ENCODE measurements around the gene TBC1D22B.

The TBC1D22B gene

GRCh38 chr6:37241775-37242428 is 15.7 kb upstream of the TBC1D22B start:
- H3K79me2 ChIP-seq (ENCODE audit: insufficient read depth, low read length) = no peaks in the 10 kb centered on the region
- H3F3A ChIP-seq (ENCODE audit: insufficient read depth) = no peaks in the 10 kb centered on the region
- H3K9ac ChIP-seq (ENCODE audit: low read length) = no peak overlapping the region
- no peak overlapping the region for H3K27ac ChIP-seq (ENCODE audit: low read depth, low read length)
- no peaks in the 10 kb centered on the region for H3K36me3 ChIP-seq (ENCODE audit: low read length)
- H3K4me3 ChIP-seq (ENCODE audit: insufficient read depth, low read length, poor library complexity, severe bottlenecking) = no peak overlapping the region
- H3K4me2 ChIP-seq (ENCODE audit: low read depth, low read length, poor library complexity, severe bottlenecking) = no peak overlapping the region
- no peaks in the 10 kb centered on the region for H3K9me3 ChIP-seq (ENCODE audit: insufficient read depth, low read length)
- TF ChIP-seq EZH2phosphoT487 (conservative IDR thresholded peaks at IDR 0.05; ENCODE audit: low read length) = no peak
- TF ChIP-seq, protein P1, sequence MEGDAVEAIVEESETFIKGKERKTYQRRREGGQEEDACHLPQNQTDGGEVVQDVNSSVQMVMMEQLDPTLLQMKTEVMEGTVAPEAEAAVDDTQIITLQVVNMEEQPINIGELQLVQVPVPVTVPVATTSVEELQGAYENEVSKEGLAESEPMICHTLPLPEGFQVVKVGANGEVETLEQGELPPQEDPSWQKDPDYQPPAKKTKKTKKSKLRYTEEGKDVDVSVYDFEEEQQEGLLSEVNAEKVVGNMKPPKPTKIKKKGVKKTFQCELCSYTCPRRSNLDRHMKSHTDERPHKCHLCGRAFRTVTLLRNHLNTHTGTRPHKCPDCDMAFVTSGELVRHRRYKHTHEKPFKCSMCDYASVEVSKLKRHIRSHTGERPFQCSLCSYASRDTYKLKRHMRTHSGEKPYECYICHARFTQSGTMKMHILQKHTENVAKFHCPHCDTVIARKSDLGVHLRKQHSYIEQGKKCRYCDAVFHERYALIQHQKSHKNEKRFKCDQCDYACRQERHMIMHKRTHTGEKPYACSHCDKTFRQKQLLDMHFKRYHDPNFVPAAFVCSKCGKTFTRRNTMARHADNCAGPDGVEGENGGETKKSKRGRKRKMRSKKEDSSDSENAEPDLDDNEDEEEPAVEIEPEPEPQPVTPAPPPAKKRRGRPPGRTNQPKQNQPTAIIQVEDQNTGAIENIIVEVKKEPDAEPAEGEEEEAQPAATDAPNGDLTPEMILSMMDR (IDR thresholded peaks at IDR 0.05; ENCODE audit: insufficient read depth, low read length, poor library complexity, severe bottlenecking) = no peak
- no peaks in the 10 kb centered on the region for H3K27me3 ChIP-seq (ENCODE audit: low read length)
- no peaks in the 10 kb centered on the region for H4K20me1 ChIP-seq (ENCODE audit: low read depth, low read length)
- H2AFZ ChIP-seq (ENCODE audit: low read depth, low read length, severe bottlenecking) = no peak overlapping the region
- no peaks in the 10 kb centered on the region for H3K9me2 ChIP-seq (replicated peaks; ENCODE audit: insufficient read depth, low read length)

DNA sequence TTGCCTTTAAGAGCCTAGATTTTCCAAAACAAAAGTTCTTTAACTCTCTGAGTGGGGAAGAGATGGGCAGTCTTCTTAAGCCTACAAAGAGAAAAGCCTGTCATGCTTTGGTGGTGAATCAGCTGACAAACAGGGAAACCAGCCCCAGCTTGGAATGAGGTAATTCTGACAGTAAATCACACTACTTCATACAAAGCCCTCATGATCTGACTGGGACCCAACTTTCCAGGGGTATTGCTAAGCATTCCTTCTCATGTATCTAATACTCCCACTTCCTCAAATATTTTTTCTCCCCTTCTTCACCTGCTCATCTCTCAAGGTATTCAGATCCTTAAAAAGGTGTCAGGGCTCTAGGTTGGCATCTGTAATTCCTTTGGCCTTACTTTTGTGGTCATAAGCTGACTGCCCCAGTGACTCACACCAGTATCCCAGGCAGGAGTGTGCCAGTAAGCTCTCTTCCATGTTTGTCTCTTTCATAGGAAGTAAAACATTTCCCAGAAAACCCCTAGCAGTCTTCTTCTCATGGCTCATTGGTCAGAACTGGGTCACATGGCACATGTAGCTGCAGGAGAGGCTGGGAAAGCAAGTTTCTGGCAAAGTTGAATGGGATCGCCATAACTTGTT is 15.0 kb upstream of the TBC1D22B start:
- Histone ChIP-seq H3K27ac (ENCODE audit: low read depth, low read length) (no peak overlapping the region), H4K20me1 (ENCODE audit: low read depth, low read length) (no peaks in the 10 kb centered on the region), H3K9ac (ENCODE audit: low read length) (no peak overlapping the region), H3K4me3 (ENCODE audit: insufficient read depth, low read length, poor library complexity, severe bottlenecking) (no peak overlapping the region), H3K36me3 (ENCODE audit: low read length) (no peaks in the 10 kb centered on the region), H3K4me2 (ENCODE audit: low read depth, low read length, poor library complexity, severe bottlenecking) (no peak overlapping the region), H3K9me3 (ENCODE audit: insufficient read depth, low read length) (no peaks in the 10 kb centered on the region), H3K79me2 (ENCODE audit: insufficient read depth, low read length) (no peaks in the 10 kb centered on the region), H3K9me2 (replicated peaks; ENCODE audit: insufficient read depth, low read length) (no peaks in the 10 kb centered on the region), H3F3A (ENCODE audit: insufficient read depth) (no peaks in the 10 kb centered on the region), H2AFZ (ENCODE audit: low read depth, low read length, severe bottlenecking) (no peak overlapping the region), H3K27me3 (ENCODE audit: low read length) (no peaks in the 10 kb centered on the region)
- TF ChIP-seq, protein P1 (IDR thresholded peaks at IDR 0.05; ENCODE audit: insufficient read depth, low read length, poor library complexity, severe bottlenecking) = no peak
- no peak for TF ChIP-seq EZH2phosphoT487 (conservative IDR thresholded peaks at IDR 0.05; ENCODE audit: low read length)

DNA sequence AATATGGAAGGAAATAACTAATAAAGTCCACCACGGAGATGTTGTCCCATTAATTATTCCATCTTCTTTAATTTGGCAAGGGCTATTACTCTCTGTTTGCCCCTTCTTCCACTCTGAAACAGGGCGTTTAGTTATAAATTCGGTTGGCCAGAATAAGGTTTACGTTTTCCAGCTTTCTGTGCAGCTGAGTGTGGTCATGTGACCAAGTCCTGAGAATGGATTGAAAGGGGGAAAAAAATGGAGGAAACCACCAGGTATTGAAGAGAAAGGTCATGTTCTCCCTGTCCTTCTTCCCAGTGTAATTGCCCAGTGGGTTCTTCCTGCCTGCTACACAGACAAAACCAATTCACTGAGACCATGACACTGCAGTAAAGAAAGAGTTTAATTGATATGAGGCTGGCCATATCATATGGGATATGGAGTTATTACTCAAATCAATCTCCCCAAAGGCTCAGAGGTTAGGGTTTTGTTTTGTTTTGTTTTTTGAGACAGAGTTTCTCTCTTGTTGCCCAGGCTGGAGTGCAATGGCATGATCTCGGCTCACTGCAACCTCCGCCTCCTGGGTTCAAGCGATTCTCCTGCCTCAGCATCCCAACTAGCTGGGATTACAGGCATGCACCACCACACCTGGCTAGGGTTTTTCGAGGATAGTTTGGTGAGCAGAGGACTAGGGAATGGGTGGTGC is 14.3 kb upstream of the TBC1D22B start:
- TF ChIP-seq, protein P1 (IDR thresholded peaks at IDR 0.05; ENCODE audit: insufficient read depth, low read length, poor library complexity, severe bottlenecking) = no peak
- no peak for TF ChIP-seq EZH2phosphoT487 (conservative IDR thresholded peaks at IDR 0.05; ENCODE audit: low read length)
- no peaks in the 10 kb centered on the region for H4K20me1 ChIP-seq (ENCODE audit: low read depth, low read length)
- no peak overlapping the region for H3K4me2 ChIP-seq (ENCODE audit: low read depth, low read length, poor library complexity, severe bottlenecking)
- H3K9me2 ChIP-seq (replicated peaks; ENCODE audit: insufficient read depth, low read length) = no peaks in the 10 kb centered on the region
- H3F3A ChIP-seq (ENCODE audit: insufficient read depth) = no peaks in the 10 kb centered on the region
- H3K4me3 ChIP-seq (ENCODE audit: insufficient read depth, low read length, poor library complexity, severe bottlenecking) = no peak overlapping the region
- no peaks in the 10 kb centered on the region for H3K79me2 ChIP-seq (ENCODE audit: insufficient read depth, low read length)
- H3K27ac ChIP-seq (ENCODE audit: low read depth, low read length) = no peak overlapping the region
- no peak overlapping the region for H3K9ac ChIP-seq (ENCODE audit: low read length)
- no peaks in the 10 kb centered on the region for H3K9me3 ChIP-seq (ENCODE audit: insufficient read depth, low read length)
- no peak overlapping the region for H2AFZ ChIP-seq (ENCODE audit: low read depth, low read length, severe bottlenecking)
- H3K36me3 ChIP-seq (ENCODE audit: low read length) = no peaks in the 10 kb centered on the region
- no peaks in the 10 kb centered on the region for H3K27me3 ChIP-seq (ENCODE audit: low read length)

Measured in SU-DHL-6 (cell line).